Activated naive CD8-positive, alpha-beta T cell treated with anti-CD3 and anti-CD28 coated beads, Interleukin-2, amount 10 ng/mL, durations not matched to agents 7 days and 5 days (primary cell): ENCODE measurements around the gene TMEM81. TPM values are rescaled to one million over a fixed set of nuclear protein-coding genes. Genes with fewer than 3 reads are reported as not detected.
A peak's percentile ranks its signal among the peaks of the same experiment; 100 is the strongest.

Experiments
- ATAC-seq: fragments of 150-1000 bp; cut with Tn5 transposase; one replicate; pipeline ENCODE4 v1.10.0; 2021; ENCODE audit warnings: low read depth, moderate library complexity
- POLR2A ChIA-PET: fragments of 350-600 bp; sonication (Branson Sonifier 250); formaldehyde crosslinking; loops from one replicate; lab custom pipeline; 2021; ENCODE audit warnings: antibody characterized with exemption; lab: Charles Lee
- DNase-seq: peaks from one replicate; pipeline ENCODE4 v3.0.0; 2021
- H3K27ac Mint-ChIP-seq: one replicate; pipeline ENCODE4 v1.8.0; 2022; ENCODE audit warnings: mild to moderate bottlenecking, mixed read lengths
- H3K27me3 Mint-ChIP-seq: one replicate; pipeline ENCODE4 v1.8.0; 2022; ENCODE audit warnings: mild to moderate bottlenecking, moderate library complexity, mixed read lengths
- H3K36me3 Mint-ChIP-seq: one replicate; pipeline ENCODE4 v1.8.0; 2021; ENCODE audit warnings: mild to moderate bottlenecking, mixed read lengths
- H3K4me1 Mint-ChIP-seq: one replicate; pipeline ENCODE4 v1.8.0; 2021; ENCODE audit warnings: mixed read lengths
- H3K4me3 Mint-ChIP-seq: one replicate; pipeline ENCODE4 v1.8.0; 2022; ENCODE audit warnings: mild to moderate bottlenecking, moderate library complexity, mixed read lengths
- H3K9me3 Mint-ChIP-seq: one replicate; pipeline ENCODE4 v1.8.0; 2021; ENCODE audit warnings: mixed read lengths
- total RNA-seq, 2 experiments: library from RNA; stranded (reverse); gene quantifications; one replicate each; pipeline ENCODE4 v1.2.3, GENCODE V29; 2021

TMEM81 gene
- 1 to 10 TPM; 3.9 to 4.0 TPM for total RNA-seq

- Mint-ChIP-seq H3K4me3 (no peak within 1 kb of the TSS), H3K4me1 (no peaks in the 10 kb centered on the region), H3K36me3 (peaks cover 30% of the 10 kb centered on the region), H3K27ac (no peak within 1 kb of the TSS), H3K9me3 (no peaks in the 10 kb centered on the region), H3K27me3 (no peaks in the 10 kb centered on the region)
- no peak for ATAC-seq
- DNase-seq, result no peak
- POLR2A ChIA-PET, result no interaction called here
These were observed at the start of gene TMEM81 for GRCh38 chr1:205084360-205084759. Gene TMEM81 (minus strand): TSS chr1:205084460. CDS start chr1:205084320, 140 bp downstream.

- Mint-ChIP-seq H3K36me3 (no peaks in the 10 kb centered on the region), H3K27ac (no peak overlapping the region), H3K4me1 (no peaks in the 10 kb centered on the region), H3K4me3 (no peak overlapping the region), H3K27me3 (no peaks in the 10 kb centered on the region), H3K9me3 (no peaks in the 10 kb centered on the region)
- DNase-seq (no peak), ATAC-seq (no peak)
- POLR2A ChIA-PET, result no interaction called here
These were observed 49.0 kb upstream of the TMEM81 start for GRCh38 chr1:205133287-205133686.

GRCh38 chr1:205129447-205130029 is 45.3 kb upstream of the TMEM81 start:
- no peak overlapping the region for H3K4me3 Mint-ChIP-seq
- POLR2A ChIA-PET, result no interaction called here

GRCh38 chr1:205128050-205128449 is 43.8 kb upstream of the TMEM81 start:
- no peak overlapping the region for H3K27ac Mint-ChIP-seq
- DNase-seq (no peak), ATAC-seq (no peak)
- H3K27me3 Mint-ChIP-seq, result no peaks in the 10 kb centered on the region
- H3K4me3 Mint-ChIP-seq, result no peak overlapping the region
- H3K9me3 Mint-ChIP-seq, result no peaks in the 10 kb centered on the region
- H3K36me3 Mint-ChIP-seq, result no peaks in the 10 kb centered on the region
- POLR2A ChIA-PET, result no interaction called here
- H3K4me1 Mint-ChIP-seq, result no peaks in the 10 kb centered on the region

More at GRCh38 chr1:205129447-205130029, 45.3 kb upstream of the TMEM81 start:
- ATAC-seq, result no peak
- no peaks in the 10 kb centered on the region for H3K36me3 Mint-ChIP-seq
- H3K9me3 Mint-ChIP-seq, result no peaks in the 10 kb centered on the region
- no peaks in the 10 kb centered on the region for H3K4me1 Mint-ChIP-seq
- DNase-seq, result no peak
- H3K27ac Mint-ChIP-seq, result no peak overlapping the region
- H3K27me3 Mint-ChIP-seq, result no peaks in the 10 kb centered on the region

GRCh38 chr1:205127646-205128045 is 43.4 kb upstream of the TMEM81 start:
- Mint-ChIP-seq H3K4me3 (no peak overlapping the region), H3K4me1 (peaks cover 3% of the 10 kb centered on the region), H3K27ac (no peak overlapping the region), H3K27me3 (no peaks in the 10 kb centered on the region), H3K36me3 (no peaks in the 10 kb centered on the region), H3K9me3 (no peaks in the 10 kb centered on the region)
- ATAC-seq, result no peak
- POLR2A ChIA-PET, result no interaction called here
- DNase-seq, result no peak

- DNase-seq (no peak), ATAC-seq (no peak)
- H3K36me3 Mint-ChIP-seq, result peaks cover 3% of the 10 kb centered on the region
- POLR2A ChIA-PET, result no interaction called here
- no peak overlapping the region for H3K4me3 Mint-ChIP-seq
- no peaks in the 10 kb centered on the region for H3K9me3 Mint-ChIP-seq
- no peaks in the 10 kb centered on the region for H3K27me3 Mint-ChIP-seq
- peaks cover 13% of the 10 kb centered on the region for H3K4me1 Mint-ChIP-seq
- H3K27ac Mint-ChIP-seq, result no peak overlapping the region
These were observed 40.5 kb upstream of the TMEM81 start for GRCh38 chr1:205124726-205125125.

- H3K27ac Mint-ChIP-seq, result peak overlapping the region; percentile 99
- POLR2A ChIA-PET, result interaction anchor here (2.1 kb wide), 1 partner anchor 89 kb away, joined by 5 read pairs; the partner anchor contains the start of gene DSTYK
- H3K27me3 Mint-ChIP-seq, result no peaks in the 10 kb centered on the region
- peak overlapping the region; percentile 95 for H3K4me3 Mint-ChIP-seq
- no peak for DNase-seq
- H3K4me1 Mint-ChIP-seq, result peaks cover 21% of the 10 kb centered on the region
- H3K9me3 Mint-ChIP-seq, result no peaks in the 10 kb centered on the region
- ATAC-seq, result no peak
- H3K36me3 Mint-ChIP-seq, result peaks cover 9% of the 10 kb centered on the region
These were observed 38.2 kb upstream of the TMEM81 start for GRCh38 chr1:205122489-205122882.

- ATAC-seq, result peak; percentile 95
- Mint-ChIP-seq H3K27ac (peak within 1 kb of the TSS; percentile 99), H3K9me3 (no peaks in the 10 kb centered on the region), H3K36me3 (peaks cover 9% of the 10 kb centered on the region), H3K4me1 (peaks cover 21% of the 10 kb centered on the region), H3K27me3 (no peaks in the 10 kb centered on the region), H3K4me3 (peak within 1 kb of the TSS; percentile 95)
- DNase-seq, result peak; percentile 92
- POLR2A ChIA-PET, result interaction anchor here (0.5 to 2.1 kb wide), 8 partner anchors 13 to 164 kb away, joined by 3 to 12 read pairs (median 3); partner anchors contain the start of genes DSTYK and TMCC2
These were observed 37.6 kb upstream of the TMEM81 start, which contains the start of gene RBBP5 for GRCh38 chr1:205121660-205122488. Gene RBBP5 (minus strand): TSS chr1:205121978. CDS start chr1:205121873, 105 bp downstream.

GRCh38 chr1:205118752-205119151 is 34.5 kb upstream of the TMEM81 start:
- peaks cover 21% of the 10 kb centered on the region for H3K4me1 Mint-ChIP-seq

GRCh38 chr1:205111354-205111753 is 27.1 kb upstream of the TMEM81 start:
- peaks cover 25% of the 10 kb centered on the region for H3K36me3 Mint-ChIP-seq
- H3K4me1 Mint-ChIP-seq, result peaks cover 3% of the 10 kb centered on the region
- H3K27ac Mint-ChIP-seq, result no peak overlapping the region
- no peak for ATAC-seq
- DNase-seq, result no peak
- H3K4me3 Mint-ChIP-seq, result no peak overlapping the region
- no peaks in the 10 kb centered on the region for H3K9me3 Mint-ChIP-seq
- POLR2A ChIA-PET, result no interaction called here
- no peaks in the 10 kb centered on the region for H3K27me3 Mint-ChIP-seq

More at GRCh38 chr1:205118752-205119151, 34.5 kb upstream of the TMEM81 start:
- Mint-ChIP-seq H3K27ac (no peak overlapping the region), H3K36me3 (peaks cover 10% of the 10 kb centered on the region), H3K9me3 (no peaks in the 10 kb centered on the region), H3K27me3 (no peaks in the 10 kb centered on the region), H3K4me3 (no peak overlapping the region)
- POLR2A ChIA-PET, result no interaction called here
- ATAC-seq (no peak), DNase-seq (no peak)

- peaks cover 33% of the 10 kb centered on the region for H3K36me3 Mint-ChIP-seq
- ATAC-seq (no peak), DNase-seq (no peak)
- no peak overlapping the region for H3K4me3 Mint-ChIP-seq
- H3K4me1 Mint-ChIP-seq, result peaks cover 3% of the 10 kb centered on the region
- POLR2A ChIA-PET, result interaction anchor here (1.5 kb wide), 1 partner anchor 10 kb away, joined by 3 read pairs; no protein-coding TSS in a partner anchor
- H3K9me3 Mint-ChIP-seq, result no peaks in the 10 kb centered on the region
- H3K27me3 Mint-ChIP-seq, result no peaks in the 10 kb centered on the region
- H3K27ac Mint-ChIP-seq, result no peak overlapping the region
These were observed 25.5 kb upstream of the TMEM81 start for GRCh38 chr1:205109711-205110110.

GRCh38 chr1:205109269-205109668 is 25.0 kb upstream of the TMEM81 start:
- DNase-seq (no peak), ATAC-seq (no peak)
- Mint-ChIP-seq H3K27me3 (no peaks in the 10 kb centered on the region), H3K4me1 (peaks cover 3% of the 10 kb centered on the region), H3K4me3 (no peak overlapping the region), H3K9me3 (no peaks in the 10 kb centered on the region), H3K36me3 (peaks cover 35% of the 10 kb centered on the region), H3K27ac (no peak overlapping the region)
- POLR2A ChIA-PET, result interaction anchor here (1.5 kb wide), 1 partner anchor 11 kb away, joined by 3 read pairs; no protein-coding TSS in a partner anchor

- peaks cover 3% of the 10 kb centered on the region for H3K4me1 Mint-ChIP-seq
- no peak overlapping the region for H3K4me3 Mint-ChIP-seq
- ATAC-seq (no peak), DNase-seq (no peak)
- POLR2A ChIA-PET, result interaction anchor here (0.6 to 1.5 kb wide), 2 partner anchors 11 to 1488 kb away, joined by 3 to 4 read pairs; no protein-coding TSS in a partner anchor
- no peaks in the 10 kb centered on the region for H3K27me3 Mint-ChIP-seq
- no peak overlapping the region for H3K27ac Mint-ChIP-seq
- H3K9me3 Mint-ChIP-seq, result no peaks in the 10 kb centered on the region
- H3K36me3 Mint-ChIP-seq, result peaks cover 38% of the 10 kb centered on the region
These were observed 24.2 kb upstream of the TMEM81 start for GRCh38 chr1:205108464-205108863.
